ENCODE data around the gene PIGB. TPM values are rescaled to one million over a fixed set of nuclear protein-coding genes. Genes with fewer than 3 reads are reported as not detected.
"Not testable (repeated sequence)": the region's sequence is repeated elsewhere in the genome, so short reads cannot be mapped to it uniquely, and the experiment has no call there.

PIGB gene
- total and polyA plus RNA-seq, 2 experiments from 2014 or later = 3.8 to 6.3 TPM

GRCh38 chr15:55383687-55384086 is 64.7 kb downstream of the PIGB start:
- DNase-seq (ENCODE audit: low read depth in 1 of 2, low spot score in 1 of 2) = no peak
- H3K36me3 ChIP-seq = peaks cover 8% of the 10 kb centered on the region
- H3K27me3 ChIP-seq = no peaks in the 10 kb centered on the region
- H3K4me3 ChIP-seq = no peak overlapping the region
- no peaks in the 10 kb centered on the region for H3K9me3 ChIP-seq (ENCODE audit: low read depth)
- no peak overlapping the region for H3K27ac ChIP-seq
- no peaks in the 10 kb centered on the region for H3K4me1 ChIP-seq (ENCODE audit: low read depth)
- no peak for TF ChIP-seq CTCF (IDR thresholded peaks at IDR 0.05; ENCODE audit: low read depth, low read length)

- Histone ChIP-seq H3K4me3 (no peak overlapping the region), H3K27ac (no peak overlapping the region), H3K27me3 (no peaks in the 10 kb centered on the region), H3K4me1 (ENCODE audit: low read depth) (no peaks in the 10 kb centered on the region), H3K9me3 (ENCODE audit: low read depth) (no peaks in the 10 kb centered on the region), H3K36me3 (peaks cover 6% of the 10 kb centered on the region)
- TF ChIP-seq CTCF (IDR thresholded peaks at IDR 0.05; ENCODE audit: low read depth, low read length) = no peak
- no peak for DNase-seq (ENCODE audit: low read depth in 1 of 2, low spot score in 1 of 2)
Measured at GRCh38 chr15:55387027-55387426, 68.0 kb downstream of the PIGB start.

- H3K4me1 ChIP-seq (ENCODE audit: low read depth) = no peaks in the 10 kb centered on the region
- peaks cover 6% of the 10 kb centered on the region for H3K36me3 ChIP-seq
- H3K4me3 ChIP-seq = no peak overlapping the region
- DNase-seq (ENCODE audit: low read depth in 1 of 2, low spot score in 1 of 2) = no peak
- no peak overlapping the region for H3K27ac ChIP-seq
- no peaks in the 10 kb centered on the region for H3K27me3 ChIP-seq
- no peak for TF ChIP-seq CTCF (IDR thresholded peaks at IDR 0.05; ENCODE audit: low read depth, low read length)
- no peaks in the 10 kb centered on the region for H3K9me3 ChIP-seq (ENCODE audit: low read depth)
Measured at GRCh38 chr15:55389264-55389607, 70.2 kb downstream of the PIGB start.

- no peak overlapping the region for H3K4me3 ChIP-seq
- no peaks in the 10 kb centered on the region for H3K36me3 ChIP-seq
- H3K4me1 ChIP-seq (ENCODE audit: low read depth) = no peaks in the 10 kb centered on the region
- TF ChIP-seq CTCF (IDR thresholded peaks at IDR 0.05; ENCODE audit: low read depth, low read length) = no peak
- peak in 1 of 2 donors; percentile 24 for DNase-seq (ENCODE audit: low read depth in 1 of 2, low spot score in 1 of 2)
- H3K27me3 ChIP-seq = no peaks in the 10 kb centered on the region
- no peak overlapping the region for H3K27ac ChIP-seq
- H3K9me3 ChIP-seq (ENCODE audit: low read depth) = no peaks in the 10 kb centered on the region
Measured at GRCh38 chr15:55394694-55395093, 75.7 kb downstream of the PIGB start.

GRCh38 chr15:55398243-55398642 is 79.2 kb downstream of the PIGB start:
- no peaks in the 10 kb centered on the region for H3K9me3 ChIP-seq (ENCODE audit: low read depth)
- H3K27ac ChIP-seq = no peak overlapping the region
- H3K4me1 ChIP-seq (ENCODE audit: low read depth) = no peaks in the 10 kb centered on the region
- TF ChIP-seq CTCF (IDR thresholded peaks at IDR 0.05; ENCODE audit: low read depth, low read length) = no peak
- DNase-seq (ENCODE audit: low read depth in 1 of 2, low spot score in 1 of 2) = no peak
- H3K4me3 ChIP-seq = no peak overlapping the region
- no peaks in the 10 kb centered on the region for H3K36me3 ChIP-seq
- H3K27me3 ChIP-seq = no peaks in the 10 kb centered on the region

GRCh38 chr15:55400050-55400449 is 81.0 kb downstream of the PIGB start:
- not testable (repeated sequence) for H3K9me3 ChIP-seq (ENCODE audit: low read depth); H3K27me3 ChIP-seq; H3K4me1 ChIP-seq (ENCODE audit: low read depth); H3K36me3 ChIP-seq; H3K27ac ChIP-seq; H3K4me3 ChIP-seq; DNase-seq (ENCODE audit: low read depth in 1 of 2, low spot score in 1 of 2)
